K562 (cell line): ENCODE measurements around the gene S100A2. TPM values are rescaled to one million over a fixed set of nuclear protein-coding genes. Genes with fewer than 3 reads are reported as not detected.

Source experiments
- ATAC-seq: fragments of 200-7000 bp; cut with Tn5 transposase; 3 replicates; pipeline ENCODE4 v1.9.1; 2020; ENCODE audit warnings: moderate library complexity
- BruUV-seq: library from RNA; stranded (reverse); fragments of 400-500 nt; replicated peaks from 2 replicates; lab custom pipeline; 2021; lab: Mats Ljungman, UMichigan
- CTCF ChIA-PET: fragments of 300-600 bp; formaldehyde crosslinking; extraction: SDS; loops from one replicate; lab custom pipeline; 2021; ENCODE audit warnings: low intra/inter-chr PET ratio; lab: Yijun Ruan, JAX
- POLR2A ChIA-PET: fragments of 300-600, 350-650 bp; sonication (Branson Sonifier 250); formaldehyde crosslinking; extraction: SDS; loops from one replicate; lab custom pipeline; 2021; ENCODE audit warnings: antibody characterized with exemption, inconsistent platforms; lab: Yijun Ruan, JAX
- DNase-seq, 4 experiments: peaks; one replicate each; pipeline versions ENCODE4 v3.0.0 to v3.0.0-alpha.2; 2011 to 2018; ENCODE audit warnings: low spot score in 3 of 4, mixed read lengths in 3 of 4; ENCODE audit errors: extremely low read depth in 1 of 4
- FAIRE-seq: peaks from 2 replicates; lab custom pipeline; 2011; peaks lifted over from hg19 to GRCh38; lab: Jason Lieb, UNC
- H2AFZ ChIP-seq: 2 replicates; pipeline ENCODE4 v1.6.0; 2011; ENCODE audit warnings: low read depth, low read length, control low read depth, inconsistent platforms
- H3K27ac ChIP-seq: fragments of 200-600 bp; 3 replicates; pipeline ENCODE4 v1.8.0; 2011; ENCODE audit warnings: low read depth, mild to moderate bottlenecking, control low read depth, inconsistent platforms, low read length, moderate library complexity, mixed read lengths; ENCODE audit errors: extremely low read depth
- H3K27me3 ChIP-seq, 2 experiments: fragments of 300-600 bp in 1 of 2; 2 replicates in 1 of 2; 3 replicates in 1 of 2; pipeline versions ENCODE4 v1.6.0 to v1.8.0; 2011; ENCODE audit warnings: inconsistent platforms in 2 of 2, low read length in 2 of 2, mild to moderate bottlenecking in 1 of 2, mixed read lengths in 1 of 2, moderate library complexity in 1 of 2; ENCODE audit not compliant: control insufficient read depth in 2 of 2, insufficient read depth in 2 of 2
- H3K36me3 ChIP-seq: fragments of 300-600 bp; 3 replicates; pipeline ENCODE4 v1.8.0; 2011; ENCODE audit warnings: mild to moderate bottlenecking, low read length, inconsistent platforms; ENCODE audit not compliant: control insufficient read depth, insufficient read depth
- H3K4me1 ChIP-seq, 2 experiments: fragments of 200-600 bp in 1 of 2; replicated peaks in 1 of 2; 2 replicates in 1 of 2; 3 replicates in 1 of 2; pipeline versions ENCODE4 v1.5.1 to v1.8.0; 2011; ENCODE audit warnings: inconsistent platforms in 2 of 2, low read length in 2 of 2, mild to moderate bottlenecking in 1 of 2, mixed read lengths in 1 of 2, moderate library complexity in 1 of 2; ENCODE audit not compliant: control insufficient read depth in 2 of 2, insufficient read depth in 2 of 2
- H3K4me2 ChIP-seq: 2 replicates; pipeline ENCODE4 v1.6.1; 2011; ENCODE audit warnings: low read length, control low read depth, inconsistent platforms, mixed read lengths; ENCODE audit not compliant: insufficient read depth
- H3K4me3 ChIP-seq: fragments of 200-600 bp; sonication (generic), shearing (Covaris generic); 2 replicates; pipeline ENCODE4 v1.5.1; 2016; ENCODE audit warnings: control low read depth, inconsistent platforms
- H3K79me2 ChIP-seq: fragments of 200-600 bp; 3 replicates; pipeline ENCODE4 v1.8.0; 2011; ENCODE audit warnings: low read length, inconsistent platforms; ENCODE audit not compliant: control insufficient read depth, insufficient read depth
- H3K9ac ChIP-seq, 2 experiments: 2 replicates each; pipeline versions ENCODE4 v1.6.0 to v1.6.1; 2011; ENCODE audit warnings: low read depth in 2 of 2, low read length in 2 of 2, control low read depth in 1 of 2, inconsistent platforms in 1 of 2, mild to moderate bottlenecking in 1 of 2, mixed read lengths in 1 of 2; ENCODE audit not compliant: insufficient read depth in 1 of 2
- H3K9me1 ChIP-seq: one replicate; pipeline ENCODE4 v1.6.0; 2011; ENCODE audit warnings: inconsistent platforms, mild to moderate bottlenecking, low read length, moderate library complexity; ENCODE audit not compliant: control insufficient read depth, insufficient read depth
- H3K9me3 ChIP-seq: replicated peaks from 2 replicates; pipeline ENCODE4 v1.5.1; 2011; ENCODE audit warnings: low read depth, low read length, inconsistent platforms; ENCODE audit not compliant: control insufficient read depth, insufficient read depth
- H4K20me1 ChIP-seq: replicated peaks from 2 replicates; pipeline ENCODE4 v1.6.1; 2011; ENCODE audit warnings: low read length, inconsistent platforms, mixed read lengths; ENCODE audit not compliant: control insufficient read depth, insufficient read depth
- ASH1L ChIP-seq: fragments of 450-650 bp; IDR thresholded peaks from 2 replicates; pipeline ENCODE4 v1.6.1; 2018; ENCODE audit warnings: borderline replicate concordance, mild to moderate bottlenecking, low read depth; ENCODE audit not compliant: partially characterized antibody
- CCNT2 ChIP-seq: IDR thresholded peaks from 2 replicates; pipeline ENCODE4 v1.6.1; 2011; ENCODE audit warnings: borderline replicate concordance, low read depth, mild to moderate bottlenecking, moderate library complexity, mixed read lengths, low read length; ENCODE audit not compliant: insufficient read length; ENCODE audit errors: extremely low read depth
- CREB1 ChIP-seq, 2 experiments: sonication (generic) in 1 of 2; formaldehyde crosslinking in 1 of 2; IDR thresholded peaks; 2 replicates each; pipeline versions ENCODE4 v1.6.1 to v1.8.0; 2012 to 2022; ENCODE audit warnings: inconsistent platforms in 1 of 2, mild to moderate bottlenecking in 1 of 2, missing genetic modification reagents in 1 of 2, moderate library complexity in 1 of 2
- ELF2 ChIP-seq: fragments of 250-450 bp; sonication (Bioruptor Pico); IDR thresholded peaks from 2 replicates; pipeline ENCODE4 v1.5.0; 2021; ENCODE audit warnings: mild to moderate bottlenecking
- GATA2 ChIP-seq: sonication (generic); formaldehyde crosslinking; IDR thresholded peaks from 2 replicates; pipeline ENCODE4 v1.4.0; 2020; ENCODE audit warnings: mild to moderate bottlenecking, missing genetic modification reagents
- GTF2B ChIP-seq: IDR thresholded peaks from 2 replicates; pipeline ENCODE4 v1.6.1; 2011; ENCODE audit not compliant: insufficient read length; ENCODE audit errors: extremely low read depth
- HMG20A ChIP-seq: fragments of 450-650 bp; formaldehyde crosslinking; conservative IDR thresholded peaks from 2 replicates; pipeline ENCODE4 v1.4.0; 2020; ENCODE audit warnings: mild to moderate bottlenecking, mixed read lengths
- HOMEZ ChIP-seq: fragments of 250-450 bp; sonication (Bioruptor Pico); IDR thresholded peaks from 2 replicates; pipeline ENCODE4 v1.4.0; 2020; ENCODE audit warnings: mild to moderate bottlenecking, moderate library complexity
- IRF2 ChIP-seq: sonication (generic); formaldehyde crosslinking; IDR thresholded peaks from 2 replicates; pipeline ENCODE4 v1.8.1; 2022; ENCODE audit warnings: mild to moderate bottlenecking, missing genetic modification reagents
- MEIS2 ChIP-seq: fragments of 450-650 bp; IDR thresholded peaks from 2 replicates; pipeline ENCODE4 v1.6.1; 2014; ENCODE audit warnings: mild to moderate bottlenecking; ENCODE audit not compliant: partially characterized antibody
- NFE2L1 ChIP-seq: fragments of 450-650 bp; IDR thresholded peaks from 2 replicates; pipeline ENCODE4 v1.6.1; 2016; ENCODE audit warnings: missing genetic modification characterization, low read depth, mild to moderate bottlenecking, missing compliant biosample characterization, moderate library complexity, borderline replicate concordance
- PCBP2 ChIP-seq: fragments of 200-400 bp; formaldehyde crosslinking; IDR thresholded peaks from 2 replicates; pipeline ENCODE4 v1.6.1; 2018; ENCODE audit warnings: low read length, low read depth, mild to moderate bottlenecking, moderate library complexity; ENCODE audit not compliant: poor library complexity, severe bottlenecking
- POLR2G ChIP-seq: fragments of 200-400 bp; formaldehyde crosslinking; IDR thresholded peaks from 2 replicates; pipeline ENCODE4 v1.6.1; 2017; ENCODE audit warnings: low read depth, mild to moderate bottlenecking, antibody characterized with exemption, low read length, moderate library complexity
- RBM15 ChIP-seq: fragments of 200-400 bp; formaldehyde crosslinking; IDR thresholded peaks from 2 replicates; pipeline ENCODE4 v1.6.1; 2018; ENCODE audit warnings: mild to moderate bottlenecking, low read length, moderate library complexity; ENCODE audit not compliant: insufficient read depth
- SRSF3 ChIP-seq: fragments of 200-400 bp; formaldehyde crosslinking; IDR thresholded peaks from 2 replicates; pipeline ENCODE4 v1.6.1; 2016; ENCODE audit warnings: mild to moderate bottlenecking, low read length, moderate library complexity; ENCODE audit not compliant: insufficient read depth
- ZBTB8A ChIP-seq: fragments of 450-650 bp; IDR thresholded peaks from 2 replicates; pipeline ENCODE4 v1.6.1; 2018; ENCODE audit warnings: mild to moderate bottlenecking, moderate library complexity; ENCODE audit not compliant: partially characterized antibody
- ZNF197 ChIP-seq: fragments of 200-800 bp; sonication (Bioruptor generic); IDR thresholded peaks from 2 replicates; pipeline ENCODE4 v1.6.1; 2016; ENCODE audit warnings: low read depth, missing genetic modification characterization, missing compliant biosample characterization
- ZSCAN32 ChIP-seq: fragments of 450-650 bp; formaldehyde crosslinking; IDR thresholded peaks from 2 replicates; pipeline ENCODE4 v1.4.0; 2020; ENCODE audit warnings: mild to moderate bottlenecking, moderate library complexity
- WGBS: fragments of 100-300 bp; shearing (Covaris generic); methylation state at CpG from one replicate; pipeline ENCODE4 v1.1.6; 2016; ENCODE audit warnings: low coverage, mixed read lengths; ENCODE audit not compliant: insufficient coverage; ENCODE audit errors: missing lambda C conversion rate; 5-methylcytosine and 5-hydroxymethylcytosine counted together
- in situ Hi-C: fragments of 300-500 bp; cut with MboI; formaldehyde crosslinking; loops from 4 replicates; pipeline ENCODE4 v1.15.0; 2018; ENCODE audit warnings: inconsistent platforms, mixed read lengths
- intact Hi-C: fragments of 100-400 bp; cut with micrococcal nuclease; formaldehyde crosslinking; loops from 2 replicates; pipeline ENCODE4 v1.14.2; 2022
- polyA plus RNA-seq, 8 experiments: library from polyadenylated mRNA; depleted of rRNA in 4 of 8; stranded (reverse) in 5 of 8; unstranded in 3 of 8; fragments of >200 nt; fragmentation: Nextera tagmentation in 2 of 8; fragmentation: Illumina TruSeq in 1 of 8; extraction: Ambion mirVana in 2 of 8; extraction: Trizol in 1 of 8; gene quantifications; 2 replicates each; pipeline versions ENCODE4 v1.2.1 to v1.2.3, GENCODE V29; 2011 to 2014; ENCODE audit warnings: inconsistent platforms in 1 of 8, missing spikeins in 1 of 8
- total RNA-seq, 7 experiments: library from RNA; depleted of rRNA in 6 of 7; stranded (reverse); fragments of >200 nt in 6 of 7; fragmentation: Illumina TruSeq in 2 of 7; extraction: Trizol in 2 of 7; gene quantifications; 2 replicates each; pipeline versions ENCODE4 v1.2.1 to v1.2.3, GENCODE V29; 2011 to 2021; ENCODE audit warnings: low replicate concordance in 1 of 7

S100A2 gene
- total and polyA plus RNA-seq, 9 of the 15 experiments (the other 6 are each of a cell fraction or from before 2014, with no cell fraction given): 0.28 to 0.65 (median 0.44) TPM; not detected in 4

GRCh38 chr1:153612755-153613331, 47.2 kb upstream of the S100A2 start, which contains the start of gene S100A16 (continued):
- TF ChIP-seq CCNT2: no peak

GRCh38 chr1:153612111-153612754, 46.6 kb upstream of the S100A2 start:
- no peak overlapping the region; a peak in 1 of 4 replicates for H3K9ac ChIP-seq
- in situ Hi-C loops: no loop called here
- CTCF ChIA-PET: no interaction called here
- TF ChIP-seq GATA2 (CRISPR knock-in tag) (no peak), HOMEZ (no peak), SRSF3 (no peak), MEIS2 (no peak), GTF2B (no peak), ZNF197 (CRISPR knock-in tag) (no peak), PCBP2 (no peak), NFE2L1 (tag) (no peak), ZBTB8A (no peak), HMG20A (CRISPR knock-in tag) (no peak), CREB1 (IDR thresholded peaks at IDR 0.05) (no peak), CREB1 (CRISPR knock-in tag; IDR thresholded peaks at IDR 0.05) (no peak), RBM15 (no peak), POLR2G (no peak), ASH1L (no peak), ELF2 (CRISPR knock-in tag) (no peak), ZSCAN32 (CRISPR knock-in tag) (no peak), IRF2 (no peak)

More at GRCh38 chr1:153612111-153612754, 46.6 kb upstream of the S100A2 start:
- no peaks in the 10 kb centered on the region for H3K27me3 ChIP-seq
- no peaks in the 10 kb centered on the region for H3K9me3 ChIP-seq
- ATAC-seq (no peak), DNase-seq (no peak), FAIRE-seq (no peak)
- no peak overlapping the region for H2AFZ ChIP-seq
- WGBS: 55% methylated on average over 9 of the region's 11 CpGs
- no peak overlapping the region for H3K4me3 ChIP-seq
- no peak overlapping the region for H3K27ac ChIP-seq
- intact Hi-C loops: no loop called here
- H3K4me1 ChIP-seq: peaks cover 39 to 62% of the 10 kb centered on the region in 2 experiments
- no peaks in the 10 kb centered on the region for H3K36me3 ChIP-seq
- H4K20me1 ChIP-seq: no peaks in the 10 kb centered on the region
- no TSS peak for BruUV-seq
- no peaks in the 10 kb centered on the region for H3K79me2 ChIP-seq
- H3K9me1 ChIP-seq: peaks cover 6% of the 10 kb centered on the region
- H3K4me2 ChIP-seq: no peak overlapping the region
- POLR2A ChIA-PET: interaction anchor here (0.6 to 2.0 kb wide), 6 partner anchors 12 to 109 kb away, joined by 3 to 17 read pairs (median 3); partner anchors contain the start of genes CHTOP and S100A13
